HG03558 (cell line): ENCODE measurements around the gene PPIE.
"Not testable (repeated sequence)": the region's sequence is repeated elsewhere in the genome, so short reads cannot be mapped to it uniquely, and the experiment has no call there.

ENCODE experiments used
- ATAC-seq: cut with Tn5 transposase; IDR thresholded peaks from one replicate; pipeline ENCODE4 v1.9.1; 2021; ENCODE audit warnings: moderate number of reproducible peaks; ENCODE audit not compliant: unreplicated experiment; ENCODE audit errors: extremely low read depth

PPIE gene

DNA sequence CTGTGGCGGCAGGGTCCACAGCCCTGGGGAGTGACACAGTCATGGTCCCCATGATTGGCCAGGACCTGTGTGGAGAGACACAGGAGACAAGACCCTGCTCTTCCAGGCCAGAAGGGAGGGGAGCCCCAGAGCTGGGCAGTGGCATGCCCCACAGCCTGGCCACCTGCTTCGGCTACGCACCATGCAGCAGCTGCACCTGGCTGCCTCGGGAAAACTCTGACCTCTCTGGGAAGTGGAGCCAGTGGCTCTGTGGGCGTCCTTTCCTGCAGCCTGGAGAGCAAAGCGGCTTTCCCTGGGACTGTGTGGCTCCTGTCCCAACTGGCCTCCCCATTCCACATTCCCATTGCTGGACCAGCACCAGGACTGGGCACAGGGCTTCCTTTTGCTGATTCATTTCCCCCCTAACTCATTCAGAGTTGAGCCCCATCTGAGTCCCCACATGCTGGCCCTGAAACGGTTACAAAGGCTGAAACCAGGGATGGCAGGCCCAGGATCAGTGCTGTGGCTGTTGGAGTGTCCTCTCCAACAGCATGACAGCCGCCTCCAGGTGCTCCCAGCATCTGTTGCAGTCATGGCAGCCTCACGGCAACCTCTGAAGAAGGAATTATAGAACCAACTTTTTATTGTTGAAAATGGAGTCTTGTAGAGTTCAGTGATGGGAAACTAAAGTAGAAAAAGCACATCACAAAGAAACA lies 17.4 kb downstream of the PPIE start:
- ATAC-seq = no peak

DNA sequence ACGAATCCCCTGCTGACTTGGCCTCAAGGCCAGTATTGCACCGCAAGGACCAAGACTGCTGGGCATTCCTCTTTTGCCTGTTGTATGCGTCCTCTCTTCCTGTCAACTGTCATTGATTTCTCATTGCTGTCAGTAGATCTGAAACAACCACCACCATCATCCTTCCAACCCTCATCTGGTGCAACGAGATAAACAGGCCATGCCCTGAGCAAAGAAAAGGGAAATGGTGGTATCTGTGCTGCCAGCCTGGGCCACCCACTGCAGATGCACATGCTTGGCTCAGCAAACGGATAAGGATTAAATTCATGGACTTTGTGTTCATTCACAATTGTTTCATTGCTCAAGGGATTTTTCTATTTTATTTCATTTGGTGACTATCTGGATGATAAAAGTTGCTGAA lies 18.8 kb downstream of the PPIE start:
- no peak for ATAC-seq

DNA sequence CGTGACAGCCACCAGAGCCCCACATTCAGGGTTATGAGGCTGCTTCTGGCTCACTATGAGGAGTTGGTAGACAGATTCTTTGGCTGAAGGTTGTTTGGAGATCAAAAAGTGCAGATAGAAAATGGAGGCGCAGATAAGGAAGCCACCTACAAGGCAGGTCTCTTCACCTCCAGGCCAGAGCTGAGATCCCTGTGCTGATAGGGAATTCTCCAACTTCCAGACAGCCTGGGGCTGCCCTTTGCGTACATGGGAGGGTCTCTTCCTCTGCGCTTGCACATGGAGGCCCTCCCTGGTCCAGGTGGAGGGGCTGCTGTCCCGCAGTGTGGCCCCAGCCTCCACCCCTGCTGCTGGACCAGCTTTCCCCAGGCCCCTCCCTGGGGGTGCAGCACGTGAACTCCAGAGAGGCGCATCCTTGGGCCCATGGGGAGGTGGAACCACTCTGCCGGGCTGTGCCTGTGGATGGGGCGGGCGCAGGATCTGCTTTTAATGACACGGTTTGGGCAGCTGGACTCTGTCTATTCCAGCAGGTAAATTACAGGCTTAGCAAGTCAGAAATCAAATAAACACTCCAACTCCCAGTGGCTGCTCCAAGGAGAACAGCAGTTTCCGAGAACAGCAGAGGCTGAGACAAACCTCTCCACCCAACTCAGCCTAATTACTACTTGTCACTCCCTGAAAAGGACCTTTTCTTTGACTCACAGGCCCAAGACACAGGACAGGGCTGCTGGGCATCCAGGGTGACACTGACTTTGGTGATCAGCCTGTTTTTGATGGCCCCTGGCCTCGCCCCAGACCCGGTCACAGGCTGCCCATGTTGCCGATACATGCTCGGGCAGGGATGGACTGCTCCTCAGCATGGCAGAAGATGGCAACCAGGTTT lies 20.1 kb downstream of the PPIE start:
- no peak for ATAC-seq

DNA sequence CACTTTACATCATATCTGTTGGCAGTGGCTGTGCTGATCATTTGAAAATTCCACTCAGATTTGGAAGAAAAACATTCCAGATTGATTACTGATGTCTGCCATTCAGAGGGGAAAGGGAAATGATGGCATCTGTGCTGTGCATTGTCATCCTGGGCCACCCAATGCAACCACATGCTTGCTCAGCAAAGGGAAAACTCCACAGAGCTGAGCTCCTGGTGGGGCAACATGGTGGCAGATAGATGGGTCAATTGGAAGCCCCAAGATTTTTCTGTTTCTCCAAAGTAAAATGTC lies 20.7 kb downstream of the PPIE start:
- no peak for ATAC-seq

DNA sequence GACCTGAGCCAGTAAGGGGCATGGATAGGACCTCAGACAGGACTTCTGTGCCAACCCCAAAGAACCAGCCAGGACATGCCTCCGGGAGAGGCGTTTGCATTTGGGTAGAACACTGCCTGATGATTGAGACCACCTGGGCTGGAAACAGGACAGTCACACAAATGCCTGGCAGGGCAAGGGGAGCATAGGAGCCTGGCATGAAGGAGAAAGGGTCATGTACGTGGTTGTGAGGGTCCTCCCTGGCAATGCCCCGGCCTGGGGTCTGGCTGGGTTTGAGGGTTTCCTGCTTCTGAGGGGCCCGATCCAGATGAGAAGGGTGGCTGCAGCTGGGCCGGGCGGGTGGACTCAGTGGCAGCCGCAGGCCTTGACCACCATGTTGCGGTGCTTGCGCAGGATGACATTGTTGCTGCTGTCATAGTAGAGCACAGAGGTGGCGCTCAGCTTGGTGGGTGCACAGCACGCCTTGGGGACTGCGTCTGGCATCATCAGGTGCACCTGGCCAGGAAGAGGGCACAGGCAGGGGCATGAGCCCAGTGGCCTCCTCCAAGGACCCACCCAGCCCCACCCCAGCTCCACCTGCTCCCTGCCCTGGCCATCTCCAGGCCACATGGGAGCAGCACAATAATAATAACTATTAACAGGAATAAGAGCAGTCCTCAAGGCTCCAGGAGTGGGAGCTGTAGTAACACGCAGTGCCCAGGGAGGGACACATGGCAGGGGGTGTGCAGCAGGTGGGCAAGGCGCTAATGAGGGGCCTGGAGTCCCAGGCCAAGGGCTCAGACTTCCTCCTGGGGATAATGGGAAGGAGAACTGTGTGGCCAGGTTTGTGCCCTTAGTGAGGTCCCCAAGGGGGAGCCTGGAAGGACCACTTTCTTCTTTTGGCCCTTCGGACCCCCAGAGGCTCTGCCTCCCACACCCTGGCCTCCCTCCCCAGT lies 21.7 kb downstream of the PPIE start:
- no peak for ATAC-seq

DNA sequence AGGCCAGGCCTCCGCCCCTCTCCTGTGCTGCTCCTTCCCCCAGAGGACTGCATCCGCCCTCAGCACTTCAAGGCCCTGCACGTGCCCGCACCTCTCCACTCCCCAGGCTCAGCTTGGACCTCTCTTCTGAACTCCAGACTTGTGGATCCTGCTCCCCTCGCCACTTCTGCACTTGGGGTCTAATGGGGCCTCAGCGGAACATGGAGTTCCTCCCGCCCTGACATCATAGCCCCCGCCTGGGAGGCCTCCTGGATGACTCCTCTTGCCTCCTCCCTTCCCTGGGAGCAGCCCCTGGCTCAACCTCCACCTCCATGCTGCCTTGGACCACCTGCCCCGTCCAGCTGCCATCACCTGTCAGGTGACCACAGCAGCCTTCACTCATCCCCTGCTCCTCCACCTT lies 22.3 kb downstream of the PPIE start:
- no peak for ATAC-seq

DNA sequence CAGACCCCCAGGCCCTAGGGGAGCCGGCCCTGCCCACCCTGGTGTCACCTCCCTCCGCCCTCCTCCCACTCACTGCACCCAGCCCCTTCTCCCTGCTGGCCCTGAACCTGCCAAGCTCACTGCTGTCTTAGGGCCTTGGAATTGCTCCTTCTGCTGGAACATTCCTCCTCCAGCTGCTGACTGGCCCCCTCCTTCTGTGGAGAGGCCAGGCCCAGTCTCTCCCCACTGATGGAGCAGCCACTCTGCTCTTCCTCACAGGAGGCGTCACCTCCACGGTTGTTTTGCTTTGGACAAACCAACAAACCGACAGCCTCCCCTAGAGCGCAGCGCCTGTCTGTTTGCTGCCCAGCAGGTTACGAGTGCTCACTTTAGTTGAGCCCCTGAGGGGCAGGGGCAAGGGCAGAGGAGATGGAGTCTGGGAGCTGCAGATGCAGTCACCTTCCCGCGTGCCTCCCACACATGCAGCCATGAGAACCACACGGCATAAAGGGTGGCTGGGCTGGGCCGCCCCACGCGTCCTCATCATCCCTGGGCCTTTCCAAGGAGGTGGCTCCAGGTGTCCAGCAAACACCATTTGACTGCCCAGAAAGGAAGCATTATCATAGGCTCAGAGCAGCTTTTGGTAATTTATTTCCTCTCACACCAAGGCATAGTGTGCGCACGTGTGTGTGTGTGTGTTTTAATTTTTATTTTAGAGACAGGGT lies 23.0 kb downstream of the PPIE start:
- no peak for ATAC-seq

DNA sequence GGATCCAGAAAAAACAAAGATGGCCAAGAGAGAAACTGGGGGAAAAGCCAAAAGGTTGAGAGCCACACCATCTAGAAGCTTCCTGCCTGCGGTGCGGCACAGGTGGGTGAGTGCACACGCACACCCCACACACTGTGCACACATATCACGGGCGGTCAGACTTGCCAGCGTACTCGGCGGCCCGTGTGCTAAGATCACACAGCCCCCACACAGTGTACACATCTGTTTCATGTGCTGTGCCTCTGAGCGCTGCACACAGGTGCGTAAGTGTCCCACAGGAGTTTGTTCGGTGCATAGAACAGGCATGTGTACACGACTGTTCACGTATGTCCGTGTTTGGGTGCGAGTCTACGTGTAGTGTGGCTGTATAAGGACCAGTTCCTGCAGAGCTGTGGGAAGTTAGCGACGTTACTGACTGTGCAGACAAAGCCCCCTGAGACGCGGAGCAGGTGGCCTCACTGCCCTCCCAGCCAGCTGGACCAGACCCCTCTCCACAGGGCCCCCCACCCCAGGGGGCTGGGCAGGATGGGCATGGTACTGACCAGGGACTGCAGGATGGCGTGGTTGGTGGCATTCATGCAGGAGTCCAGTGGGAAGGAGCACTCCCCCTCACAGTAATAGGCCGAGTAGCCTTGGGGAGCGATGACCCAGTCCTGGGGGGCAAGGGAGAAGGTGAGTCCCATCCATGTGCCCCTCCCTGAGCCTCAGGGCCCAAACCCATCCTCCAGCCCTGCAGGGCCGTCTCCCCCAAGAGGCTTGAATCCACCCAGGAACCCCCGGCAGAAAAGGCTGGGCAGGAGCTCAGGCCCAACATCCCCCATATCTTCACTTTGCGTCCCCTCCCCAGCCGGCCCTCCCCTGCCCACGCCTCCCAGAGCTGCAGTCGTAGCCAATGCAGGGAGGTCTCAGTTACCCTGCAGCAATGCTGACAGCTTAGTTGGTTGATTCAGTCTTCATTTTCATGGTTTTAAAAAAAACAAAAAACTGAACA lies 24.2 kb downstream of the PPIE start:
- ATAC-seq = no peak

DNA sequence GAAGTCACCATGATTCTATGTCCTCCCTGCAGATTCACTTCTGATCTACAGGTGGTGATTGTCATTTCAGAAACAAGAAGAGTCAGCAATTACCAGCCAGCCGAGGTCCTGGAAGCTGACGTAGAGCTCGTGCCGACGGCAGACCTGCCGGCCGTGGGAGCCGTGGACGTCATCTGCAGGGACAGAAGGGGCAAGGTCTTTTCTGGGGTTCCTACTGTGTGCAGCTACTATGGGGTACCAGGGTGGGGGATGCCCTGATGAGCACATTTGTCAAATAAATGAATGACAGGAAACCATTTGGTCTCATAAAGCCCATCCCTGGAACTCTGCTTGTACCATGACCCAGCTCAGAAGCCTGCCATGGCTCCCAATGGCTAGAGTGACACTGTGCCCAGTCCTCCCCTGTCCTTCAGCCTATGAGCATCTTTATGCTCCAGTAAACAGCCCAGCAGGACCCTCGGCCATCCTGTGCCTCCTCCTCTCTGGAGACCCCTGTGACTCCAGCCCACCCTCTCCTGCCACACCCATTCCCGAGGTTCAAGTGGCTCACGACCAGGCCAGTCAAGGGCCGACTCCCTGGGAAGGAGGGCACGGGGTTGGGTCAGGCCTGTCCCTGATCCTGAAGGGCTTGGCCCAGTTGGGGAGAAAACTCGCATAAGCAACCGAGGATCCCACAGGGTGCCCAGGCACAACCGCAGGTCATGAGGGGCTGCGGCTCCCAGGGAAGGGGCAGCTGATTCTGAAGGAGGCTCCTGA lies 25.1 kb downstream of the PPIE start:
- ATAC-seq = not testable (repeated sequence)

DNA sequence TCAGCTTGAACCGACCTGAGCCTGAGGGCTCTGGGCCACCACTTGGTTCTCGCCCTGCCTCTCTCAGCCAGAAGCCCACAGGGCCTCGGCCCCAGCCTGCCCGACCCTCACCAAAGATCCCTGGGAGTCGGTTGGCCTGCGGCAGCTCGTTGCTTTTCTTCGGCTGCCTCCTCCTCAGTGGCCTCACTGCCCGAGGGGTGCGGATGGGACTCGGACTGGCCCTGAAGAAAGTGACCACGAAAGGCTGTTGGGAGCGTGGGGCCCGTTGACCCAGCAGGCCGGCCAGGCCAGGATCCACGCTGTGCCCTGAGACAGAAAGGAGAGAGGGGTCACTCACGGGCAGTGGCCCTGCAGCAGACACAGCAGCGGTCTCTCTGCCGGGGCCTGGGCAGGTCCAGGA lies 25.8 kb downstream of the PPIE start:
- ATAC-seq = not testable (repeated sequence)

DNA sequence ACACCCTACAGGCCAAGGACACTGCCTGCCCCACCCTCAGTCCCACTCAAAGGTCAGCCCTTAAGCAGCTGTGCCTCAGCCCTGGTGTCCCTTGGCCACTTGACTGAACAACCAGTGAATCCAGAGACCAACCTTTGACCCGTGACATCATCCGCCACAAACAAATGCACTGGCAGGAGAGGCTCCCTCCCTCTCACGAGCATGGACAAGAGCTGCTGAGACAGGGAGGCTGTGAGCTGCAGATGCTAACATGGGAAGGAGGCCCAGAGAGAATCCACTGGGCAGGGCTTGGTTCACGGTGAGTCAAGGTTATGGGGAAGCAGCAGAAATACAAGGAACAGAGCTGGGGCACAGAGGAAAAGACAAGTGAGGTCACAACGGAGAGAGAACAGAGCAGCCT lies 27.8 kb downstream of the PPIE start:
- not testable (repeated sequence) for ATAC-seq

DNA sequence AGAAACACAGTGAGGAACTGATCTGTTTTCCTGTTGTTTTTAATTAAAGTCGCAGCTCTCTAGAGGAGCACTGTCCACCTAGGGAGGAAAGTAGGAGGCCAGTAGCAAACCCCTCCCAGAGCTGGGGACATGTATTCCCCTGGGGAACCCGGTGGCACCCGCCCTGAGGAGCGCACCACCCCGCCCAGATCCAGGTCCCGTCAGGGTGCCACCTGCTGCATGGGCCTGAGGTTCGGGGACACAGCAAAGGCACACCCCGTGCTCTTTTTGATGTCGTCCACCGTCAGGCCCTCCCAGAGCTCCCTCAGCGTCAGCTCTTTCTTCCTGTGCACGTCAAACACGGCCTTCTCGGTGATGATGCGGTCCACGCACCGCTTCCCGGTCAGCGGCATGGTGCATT lies 30.8 kb downstream of the PPIE start:
- not testable (repeated sequence) for ATAC-seq

DNA sequence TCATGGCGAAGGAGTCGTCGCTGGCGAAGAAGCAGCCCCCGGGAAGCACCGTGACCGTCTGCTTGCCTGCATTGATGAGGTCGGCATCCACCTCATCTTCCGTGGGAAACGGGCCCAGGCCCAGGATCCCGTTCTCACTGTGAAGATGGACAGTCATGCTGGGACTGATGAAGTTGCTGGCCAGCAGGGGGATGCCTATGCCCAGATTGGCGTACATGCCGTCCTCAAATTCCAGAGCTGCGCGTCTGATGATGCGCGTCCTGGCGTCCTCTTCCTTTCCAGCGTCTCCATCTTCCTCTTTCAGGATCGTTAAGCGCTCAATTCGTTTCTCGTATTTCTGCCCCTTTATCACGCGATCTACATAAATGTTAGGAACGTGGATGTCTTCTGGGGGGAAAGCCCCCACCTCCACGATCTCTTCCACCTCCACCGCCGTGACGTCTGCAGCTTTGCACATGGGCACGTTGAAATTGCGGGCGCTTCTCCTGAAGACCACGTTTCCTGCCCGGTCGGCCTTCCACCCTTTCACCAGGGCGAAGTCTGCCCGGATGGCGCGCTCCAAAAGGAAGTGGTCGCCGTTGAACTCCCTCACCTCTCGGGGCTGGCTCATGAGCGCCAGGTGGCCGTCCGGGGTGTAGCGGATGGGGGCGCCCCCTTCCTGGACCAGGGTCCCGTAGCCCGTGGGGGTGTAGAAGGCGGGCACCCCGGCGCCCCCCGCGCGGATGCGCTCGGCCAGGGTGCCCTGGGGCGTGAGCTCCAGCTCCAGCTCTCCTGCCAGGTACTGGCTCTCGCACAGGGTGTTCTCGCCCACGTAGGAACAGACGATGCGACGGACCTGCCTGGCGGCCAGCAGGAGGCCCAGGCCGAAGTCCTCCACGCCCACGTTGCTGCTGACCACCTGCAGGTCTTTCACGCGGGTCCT lies 31.7 kb downstream of the PPIE start:
- ATAC-seq = not testable (repeated sequence)

DNA sequence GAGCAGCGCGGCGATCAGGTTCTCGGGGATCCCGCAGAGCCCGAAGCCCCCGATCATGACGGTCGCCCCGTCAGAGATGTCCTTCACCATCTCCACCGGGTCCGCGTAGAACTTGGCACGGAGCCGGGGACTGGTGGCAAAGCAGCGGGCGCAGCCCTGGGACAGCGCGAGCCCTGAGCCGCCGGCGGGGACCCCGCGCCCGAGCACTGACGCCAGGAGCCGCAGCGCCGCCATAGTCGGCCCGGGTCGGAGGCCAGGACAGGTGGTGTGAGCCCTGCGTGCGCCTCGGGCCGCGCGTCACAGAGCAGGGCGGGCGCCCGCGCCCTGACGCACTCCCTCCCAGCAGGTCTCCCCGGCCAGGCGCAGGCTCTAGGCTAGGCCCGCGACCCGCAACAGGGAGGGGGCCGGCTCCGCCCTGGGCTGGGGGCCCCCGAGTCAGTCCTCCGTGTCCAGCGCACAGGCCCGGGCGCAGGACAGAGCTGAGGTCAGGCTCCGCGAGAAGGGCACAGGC lies 32.4 kb downstream of the PPIE start, which contains the start of gene OXCT2:
OXCT2 (minus strand) TSS at position 327 of the 511 bp plus-strand sequence; CDS start at position 234, 93 bp downstream.
- not testable (repeated sequence) for ATAC-seq

DNA sequence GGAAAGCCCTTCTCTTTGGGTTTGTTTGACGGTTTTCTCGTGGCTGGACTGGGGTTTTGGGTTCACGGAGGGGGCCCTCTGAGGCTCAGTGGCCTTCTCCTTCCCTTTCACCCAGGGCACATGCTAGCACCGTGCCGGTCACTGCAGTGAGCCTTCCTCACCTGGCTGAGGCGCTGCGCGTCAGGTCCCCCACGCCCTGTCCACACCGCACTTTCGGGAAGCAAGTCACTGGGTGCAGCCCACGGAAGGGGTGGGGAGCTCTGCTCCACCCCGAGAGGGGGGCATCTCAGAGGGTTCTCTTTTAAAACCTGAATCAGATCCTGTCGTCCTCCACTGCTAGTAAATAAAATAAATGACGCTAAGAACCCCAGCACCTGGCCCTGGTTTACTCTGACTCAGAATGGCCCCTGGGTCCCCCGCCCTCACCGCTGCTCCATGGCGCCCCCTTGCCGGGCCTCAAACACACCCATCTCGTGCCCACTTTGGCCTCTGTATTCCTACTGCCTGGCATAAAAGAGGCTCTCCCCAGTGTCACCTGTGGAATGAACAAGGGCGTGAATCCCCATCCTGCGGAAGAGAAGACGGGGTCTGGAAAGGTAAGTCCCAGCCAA lies 34.8 kb downstream of the PPIE start:
- not testable (repeated sequence) for ATAC-seq

DNA sequence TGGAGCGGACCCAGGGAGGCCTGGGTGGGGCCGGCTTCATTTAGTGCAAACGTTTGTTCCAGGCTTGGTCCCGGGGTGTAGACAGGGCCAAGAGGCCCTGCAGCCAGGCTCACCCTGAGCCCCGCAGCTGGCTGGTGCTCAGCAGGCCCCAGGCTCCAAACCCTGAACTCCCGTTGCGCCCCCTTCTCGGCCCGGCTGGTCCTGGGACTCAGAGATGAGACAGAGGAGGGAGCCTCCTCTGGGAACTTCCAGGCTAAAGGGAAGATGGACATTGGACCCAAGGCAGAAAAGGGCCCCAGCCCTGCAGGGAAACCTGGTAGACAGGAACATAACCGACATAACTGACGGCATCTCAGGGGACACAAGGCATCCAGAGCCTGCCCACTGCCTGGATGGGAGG lies 36.5 kb downstream of the PPIE start:
- ATAC-seq = not testable (repeated sequence)
